NCI-H2196 (cell line): ENCODE results near the gene REEP3.

Experiments
- DNase-seq: peaks from one replicate; lab custom pipeline; 2025; ENCODE audit not compliant: unreplicated experiment; lab: John Stamatoyannopoulos, UW

Gene REEP3

GRCh38 chr10:63584725-63585035 lies 63.5 kb downstream of the REEP3 start:
- no peak for DNase-seq

DNA sequence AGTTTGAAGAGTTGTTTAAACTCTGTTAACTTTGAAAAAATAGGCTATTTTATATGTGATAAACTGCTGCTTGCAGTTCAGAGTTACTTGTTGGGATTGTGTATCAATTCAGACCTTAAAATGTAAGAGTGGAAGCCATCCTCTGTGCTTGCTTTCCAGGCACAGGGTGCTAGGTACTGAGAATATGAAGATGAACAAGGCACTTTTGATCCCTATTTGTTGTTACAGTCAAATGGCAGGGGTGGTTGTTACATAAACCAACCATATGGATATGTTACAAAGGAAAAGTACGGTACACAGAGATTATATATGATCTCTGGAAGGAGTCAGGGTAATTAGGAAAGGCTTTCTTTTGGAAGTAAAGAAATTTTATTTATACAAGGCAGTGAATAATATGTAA lies 63.8 kb downstream of the REEP3 start:
- no peak for DNase-seq

DNA sequence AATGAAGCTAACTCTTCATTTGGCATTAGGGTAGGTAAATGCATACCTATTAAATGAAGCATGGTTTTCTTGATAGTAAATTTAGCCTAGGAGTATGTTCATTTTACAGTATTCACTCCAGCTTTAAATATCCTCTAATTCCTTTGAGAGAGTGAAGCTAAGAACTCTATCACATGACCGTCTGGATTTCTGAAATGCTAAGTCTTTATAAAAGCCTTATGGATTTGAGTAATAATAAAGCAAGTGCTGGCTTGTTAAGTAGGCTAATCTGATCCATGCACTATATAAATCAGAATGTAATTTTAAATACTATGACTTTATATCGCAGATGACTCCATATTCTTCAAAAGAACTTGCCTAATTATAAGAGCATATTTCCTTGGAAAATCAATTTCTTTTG lies 64.8 kb downstream of the REEP3 start:
- DNase-seq = no peak

DNA sequence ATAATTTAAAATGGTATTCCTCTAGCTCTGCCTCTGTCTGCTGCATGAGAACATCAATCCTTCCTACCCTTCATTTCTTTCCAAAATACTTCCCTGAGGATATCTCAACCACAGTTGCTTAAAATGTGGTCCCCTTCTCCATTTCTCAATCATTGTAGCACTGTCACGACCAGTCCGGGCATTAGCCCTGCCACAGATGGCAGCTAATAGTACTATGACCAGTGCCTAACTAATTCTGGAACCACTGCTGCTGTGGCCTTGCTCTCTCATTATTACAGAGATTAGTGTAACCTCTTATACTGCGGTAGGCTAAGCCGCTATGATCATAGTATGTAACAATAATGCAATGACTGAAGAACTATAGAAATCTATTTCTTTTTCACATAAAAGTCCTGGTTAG lies 66.0 kb downstream of the REEP3 start:
- no peak for DNase-seq

DNA sequence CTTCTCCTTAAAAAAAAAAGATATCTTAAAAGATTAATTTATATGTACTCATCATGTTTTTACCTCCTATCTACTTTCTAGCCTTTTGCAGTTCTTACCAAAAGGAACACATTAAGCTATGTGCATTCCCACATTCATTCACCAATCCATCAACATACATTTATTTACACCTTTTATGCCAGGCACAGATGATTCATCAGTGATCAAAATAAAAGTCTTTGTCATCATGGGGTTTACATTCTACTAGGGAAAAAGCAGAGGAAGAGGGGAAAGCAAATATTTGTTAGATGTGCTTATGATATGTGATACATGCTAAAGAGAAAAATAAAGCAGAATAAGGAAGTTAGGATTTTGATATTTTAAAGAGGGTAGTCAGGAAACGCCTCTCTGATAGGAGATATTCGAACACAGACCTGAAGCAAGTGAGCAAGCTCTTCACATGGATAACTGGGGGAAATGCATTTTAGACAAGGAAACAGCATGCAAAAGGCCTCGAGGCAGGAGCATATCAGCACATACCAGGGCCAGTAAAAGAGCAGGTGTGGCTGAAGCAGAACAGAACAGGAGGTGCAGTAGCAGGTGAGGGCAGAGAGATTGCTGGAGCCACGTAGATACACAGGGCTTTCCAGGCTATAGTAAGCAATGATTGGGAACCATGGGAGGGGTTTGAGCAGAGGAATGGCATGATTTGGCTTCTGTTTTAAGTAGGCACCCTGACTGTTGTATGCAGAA lies 67.4 kb downstream of the REEP3 start:
- DNase-seq = no peak

- no peak for DNase-seq
Measured at GRCh38 chr10:63591600-63592379, 70.6 kb downstream of the REEP3 start.

DNA sequence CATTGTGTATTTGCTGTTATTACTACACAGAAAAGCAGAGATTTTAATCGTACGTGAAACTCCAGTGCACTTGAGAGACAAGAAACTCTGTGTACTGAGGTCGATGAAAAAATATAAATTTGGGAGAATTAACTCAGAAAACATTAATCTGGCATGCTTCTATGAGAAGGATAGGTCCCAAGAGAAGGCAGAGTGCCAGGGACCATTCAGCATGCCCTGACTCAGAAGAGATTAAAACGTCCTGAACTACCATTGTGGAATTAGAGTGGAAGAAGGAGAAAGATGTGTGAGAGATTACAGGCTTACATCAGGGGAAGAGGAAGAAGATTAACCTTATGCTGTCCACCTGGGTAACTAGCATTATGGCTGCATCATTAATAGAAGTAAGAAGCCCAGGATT lies 72.4 kb downstream of the REEP3 start:
- no peak for DNase-seq

DNA sequence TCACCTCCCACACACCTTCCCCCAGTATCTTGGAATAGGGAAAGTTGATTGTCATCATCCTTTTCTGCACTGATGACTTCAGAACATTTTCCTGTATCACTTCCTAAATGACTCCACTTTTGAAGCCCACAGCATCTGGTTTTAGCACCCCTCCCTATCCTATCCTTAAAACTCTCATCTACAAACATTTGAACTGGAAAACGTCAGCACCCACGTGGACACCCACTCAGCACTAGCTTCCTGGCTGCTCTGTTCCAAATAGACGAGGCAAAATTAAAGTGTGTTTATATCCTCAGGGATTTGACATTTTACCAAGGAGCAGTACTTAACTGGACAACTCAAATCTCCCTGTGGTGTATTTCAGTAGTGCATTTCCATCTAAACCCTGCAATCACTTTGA lies 73.9 kb downstream of the REEP3 start:
- no peak for DNase-seq

GRCh38 chr10:63596924-63597323 lies 75.7 kb downstream of the REEP3 start:
- DNase-seq = no peak

DNA sequence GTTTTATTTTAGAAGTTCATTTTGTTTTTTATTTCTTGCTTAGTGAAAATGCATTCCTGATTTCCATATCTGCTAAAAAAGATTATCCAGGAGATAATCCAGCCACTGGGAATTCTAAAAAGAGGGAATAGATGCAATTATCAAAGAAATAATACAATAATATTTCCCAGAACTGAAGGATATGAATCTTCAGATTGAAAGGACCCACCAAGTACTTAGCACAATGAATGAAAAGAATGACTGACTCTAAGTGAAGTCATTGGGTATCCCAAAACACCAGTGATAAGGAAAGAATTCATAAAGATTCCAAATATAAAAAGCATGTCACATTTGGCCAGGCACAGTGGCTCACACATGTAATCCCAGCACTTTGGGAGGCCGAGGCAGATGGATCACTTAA lies 79.3 kb downstream of the REEP3 start:
- DNase-seq = no peak

DNA sequence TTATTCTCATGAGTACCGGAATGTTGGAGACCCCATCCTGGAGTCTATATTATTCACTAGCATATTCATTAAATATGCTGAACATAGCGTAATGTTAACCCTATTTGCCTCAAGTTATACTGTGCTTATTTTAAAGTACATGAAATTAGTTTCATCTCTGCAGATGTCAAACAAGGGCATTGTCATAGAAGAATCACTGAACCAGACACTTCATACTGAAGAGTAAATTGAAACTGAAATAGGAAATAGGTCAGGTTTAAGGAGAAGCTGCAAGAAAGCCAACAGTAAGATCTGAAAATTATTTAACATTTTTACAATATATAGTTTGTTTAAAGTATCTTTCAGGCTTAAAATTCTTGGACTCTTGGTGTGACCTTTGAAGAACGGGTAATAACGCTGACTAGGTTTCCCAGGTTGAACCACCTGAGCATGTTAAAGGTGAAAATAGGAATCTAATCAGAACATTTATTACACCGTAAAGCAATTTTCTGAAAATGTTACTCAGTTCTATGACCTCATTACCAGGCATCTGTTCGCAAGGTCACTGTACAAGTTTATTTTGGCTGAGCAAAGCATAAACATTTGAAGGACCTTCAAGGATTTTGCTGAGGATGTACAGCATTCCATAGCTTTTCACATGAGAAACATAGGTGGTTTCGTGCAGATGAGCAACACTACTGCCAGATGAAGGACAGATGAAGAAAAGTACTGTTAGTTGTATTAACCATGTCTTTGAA lies 82.7 kb downstream of the REEP3 start:
- no peak for DNase-seq

- no peak for DNase-seq
Measured at GRCh38 chr10:63605197-63605967, 84.2 kb downstream of the REEP3 start.

DNA sequence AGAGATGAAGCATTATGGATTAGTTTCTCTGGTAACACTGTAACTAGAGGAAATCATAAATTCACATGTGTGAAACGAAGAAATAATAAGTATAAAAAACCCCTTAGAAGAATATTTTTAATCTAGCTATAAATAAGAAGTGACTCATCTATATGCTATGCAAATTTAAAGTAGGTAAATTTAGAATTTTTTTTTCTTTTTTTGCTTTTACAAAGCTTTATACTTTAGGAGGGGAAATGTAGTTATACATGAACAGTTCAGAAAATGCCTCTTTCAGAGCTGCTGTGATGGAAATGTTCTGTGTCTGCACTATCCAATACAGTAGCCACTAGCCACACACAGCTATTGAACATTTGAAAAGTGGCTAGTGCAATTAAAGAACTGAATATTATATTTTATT lies 87.3 kb downstream of the REEP3 start:
- no peak for DNase-seq

GRCh38 chr10:63611078-63611477 lies 89.9 kb downstream of the REEP3 start:
- DNase-seq = no peak

GRCh38 chr10:63614371-63614891 lies 93.2 kb downstream of the REEP3 start:
- DNase-seq = no peak

DNA sequence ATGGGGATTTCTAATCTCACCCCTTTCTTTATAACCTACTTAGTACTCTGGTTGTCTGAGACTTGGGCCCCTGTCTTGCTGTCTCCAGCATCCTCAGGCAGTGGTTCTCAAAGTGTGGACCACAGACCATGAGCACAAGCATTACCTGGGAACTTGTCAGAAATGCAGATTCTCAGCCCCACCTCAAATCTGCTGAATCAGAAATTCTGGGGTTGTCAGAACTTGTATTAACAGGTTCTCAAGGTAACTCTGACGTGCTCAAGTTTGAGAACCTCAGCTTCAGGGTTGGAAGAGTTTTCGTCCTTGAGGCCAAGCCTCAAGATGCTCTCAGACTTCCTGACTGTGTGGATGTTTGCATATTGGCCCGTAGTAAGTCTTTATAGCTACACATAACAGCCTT lies 97.4 kb downstream of the REEP3 start:
- no peak for DNase-seq

DNA sequence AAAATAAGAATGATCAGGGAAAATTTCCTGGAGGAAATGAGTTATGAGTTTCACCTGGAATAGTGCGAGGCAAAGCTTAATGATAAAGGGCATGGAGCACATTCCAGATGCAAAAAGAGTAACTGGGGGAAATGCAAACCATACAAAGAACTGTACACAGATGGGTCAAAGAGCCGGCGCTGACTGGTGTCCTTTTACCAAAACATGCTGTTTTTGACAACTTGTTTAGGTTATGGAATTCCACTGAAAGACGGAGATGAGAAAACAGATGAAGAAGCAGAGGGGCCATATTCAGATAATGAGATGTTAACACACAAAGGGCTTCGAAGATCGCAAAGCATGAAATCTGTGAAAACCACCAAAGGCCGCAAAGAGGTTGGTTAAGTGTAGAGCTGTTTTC lies 98.2 kb downstream of the REEP3 start:
- no peak for DNase-seq

DNA sequence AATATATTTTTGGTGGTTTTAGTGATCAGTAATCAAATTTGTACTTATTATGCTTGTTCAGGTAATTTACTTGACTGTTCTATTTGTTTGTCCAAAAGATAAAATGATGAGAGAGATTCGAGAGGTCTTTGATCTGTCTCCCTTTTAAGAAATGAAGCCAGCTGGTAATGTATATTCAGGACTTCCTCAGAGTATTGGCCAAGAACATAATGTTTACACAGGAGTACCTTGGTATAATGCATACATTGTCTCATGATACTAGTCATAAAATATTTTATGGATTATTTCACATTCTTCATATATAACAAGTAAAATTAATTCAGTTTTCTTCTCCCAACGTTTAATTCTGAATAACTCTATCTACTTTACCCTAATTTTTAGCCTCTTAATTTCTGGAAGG lies 100.9 kb downstream of the REEP3 start:
- DNase-seq = no peak

DNA sequence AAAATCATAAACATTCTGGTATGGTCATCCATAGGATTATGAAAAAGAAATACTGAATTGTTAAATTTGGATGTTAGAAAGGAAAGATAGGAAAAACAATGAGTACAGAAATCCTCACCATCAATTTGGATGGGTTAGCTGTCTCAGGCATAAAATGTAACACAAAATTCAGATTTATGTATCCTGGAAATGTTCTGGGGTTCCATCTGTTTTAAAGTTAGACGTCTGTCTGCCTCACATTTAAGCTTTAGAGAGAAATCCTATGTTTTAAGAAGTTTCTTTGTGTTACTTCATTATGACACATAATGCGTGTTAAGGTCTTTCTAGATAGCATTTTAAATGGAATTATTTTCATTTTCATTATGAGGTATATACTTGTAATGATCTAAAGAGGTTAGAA lies 103.5 kb downstream of the REEP3 start:
- no peak for DNase-seq

DNA sequence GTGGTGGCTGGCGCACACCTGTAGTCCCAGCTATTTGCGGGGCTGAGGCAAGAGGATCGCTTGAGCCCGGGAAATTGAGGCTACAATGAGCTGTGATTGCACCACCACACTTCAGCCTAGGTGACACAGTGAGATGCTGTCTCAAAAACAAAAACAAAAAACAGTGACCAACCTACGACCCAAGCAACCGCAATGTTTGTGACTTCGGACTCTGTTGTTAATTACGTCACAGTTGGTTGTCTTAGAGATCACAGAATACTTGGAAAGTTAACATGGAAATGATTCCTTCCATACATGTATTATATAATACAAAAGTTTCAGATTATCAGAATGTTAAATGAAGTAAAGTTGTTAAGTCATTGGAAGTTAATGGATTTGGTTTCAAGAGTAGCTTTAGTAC lies 106.2 kb downstream of the REEP3 start:
- no peak for DNase-seq

GRCh38 chr10:63627881-63628296 lies 106.7 kb downstream of the REEP3 start:
- no peak for DNase-seq
